GM12892 (cell line): Measurements from ENCODE around the gene KLHL30.
"Not testable (repeated sequence)": the region's sequence is repeated elsewhere in the genome, so short reads cannot be mapped to it uniquely, and the experiment has no call there.

Experiments
- POLR2A ChIP-seq: IDR thresholded peaks from 2 replicates; pipeline ENCODE4 v1.6.1; 2011; ENCODE audit warnings: low read depth, low read length, control low read depth
- TAF1 ChIP-seq: IDR thresholded peaks from 2 replicates; pipeline ENCODE4 v1.6.1; 2011; ENCODE audit warnings: low read depth, mild to moderate bottlenecking, control low read depth, low read length, borderline replicate concordance

GRCh38 chr2:238115709-238116108, 22.8 kb upstream of the KLHL30 start:
- TF ChIP-seq POLR2A, TAF1: not testable (repeated sequence)
